GM12872 (cell line): ENCODE results near the gene PDGFC.

Experiments used
- CTCF ChIP-seq: IDR thresholded peaks from 3 replicates; pipeline ENCODE4 v1.5.1; 2011; ENCODE audit warnings: low read depth, mild to moderate bottlenecking, low read length, moderate library complexity; ENCODE audit not compliant: insufficient read depth

PDGFC gene

DNA sequence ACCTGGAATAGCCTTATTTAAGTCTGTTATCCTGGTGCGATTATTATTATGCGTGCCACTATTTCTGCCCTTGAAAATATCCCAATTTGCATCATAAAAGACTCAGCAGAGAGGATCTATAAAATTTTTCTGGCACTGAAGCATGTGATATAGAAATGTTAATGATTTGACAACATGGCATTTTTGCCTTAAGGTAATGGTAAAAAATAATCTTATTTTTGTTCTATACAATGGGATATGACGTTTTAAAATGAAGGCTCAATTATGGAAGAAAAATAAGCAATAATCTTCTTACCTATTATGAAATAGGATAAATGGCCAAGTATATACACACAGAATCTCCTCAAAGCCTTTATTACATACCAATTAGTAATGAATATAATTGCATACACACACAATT lies 113.5 kb downstream of the PDGFC start:
- no peak for TF ChIP-seq CTCF

DNA sequence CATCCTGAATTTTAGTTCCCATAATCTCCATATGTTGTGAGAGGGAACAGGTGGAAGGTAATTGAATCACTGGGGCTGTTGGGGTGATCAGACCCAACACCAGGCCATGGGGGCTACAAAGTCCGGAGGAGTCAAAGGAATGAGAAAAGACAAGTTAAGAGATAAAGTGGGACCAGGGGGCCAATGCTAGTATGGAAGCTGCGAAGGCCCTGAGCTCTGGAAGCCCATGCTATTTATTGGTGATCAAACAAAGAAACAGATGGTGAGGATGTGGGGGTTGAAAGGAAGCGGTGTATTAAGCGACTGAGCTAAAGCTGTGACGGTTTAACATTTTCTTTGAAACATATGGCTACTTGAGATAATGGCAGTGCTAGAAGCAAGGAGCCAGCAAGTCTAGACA lies 132.8 kb downstream of the PDGFC start:
- TF ChIP-seq CTCF, result no peak

- no peak for TF ChIP-seq CTCF
Measured at GRCh38 chr4:156837625-156838345, 133.8 kb downstream of the PDGFC start.

DNA sequence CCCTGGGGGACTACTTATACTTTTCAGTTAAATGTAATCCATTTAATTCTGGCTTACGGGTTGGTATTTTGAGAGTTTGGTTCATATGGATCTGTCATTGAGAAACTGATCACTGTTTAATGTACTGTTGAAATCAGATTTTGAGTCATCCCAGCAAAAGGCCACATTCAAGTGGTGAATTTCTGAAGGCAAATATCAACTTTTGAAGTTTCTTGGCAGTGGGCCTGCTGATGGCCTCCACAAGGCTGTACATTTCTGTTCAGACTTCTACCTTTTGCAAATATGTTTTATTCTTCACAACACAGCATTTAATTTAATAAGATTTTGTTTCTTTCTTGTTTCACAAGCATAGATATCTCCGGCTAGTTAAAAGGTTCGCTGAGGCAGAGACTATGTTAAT lies 138.7 kb downstream of the PDGFC start:
- no peak for TF ChIP-seq CTCF

DNA sequence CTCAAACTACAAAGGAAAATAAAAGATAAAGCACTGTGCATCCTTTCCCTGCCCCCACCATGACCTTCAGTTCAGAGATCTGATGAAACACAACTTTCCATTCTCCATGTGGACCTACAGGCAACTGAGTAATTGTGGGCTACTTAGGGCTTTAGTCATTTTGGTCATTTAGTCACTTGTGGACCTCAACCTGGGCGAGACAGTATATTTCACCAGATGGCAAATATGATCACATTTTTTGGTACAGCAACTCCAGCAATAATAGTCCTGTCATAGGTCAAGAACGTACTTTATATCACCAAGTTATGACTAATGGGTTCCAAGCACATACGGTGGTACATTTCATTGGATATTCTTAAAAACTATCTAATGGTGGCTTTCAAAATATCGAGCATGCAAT lies 141.2 kb downstream of the PDGFC start:
- TF ChIP-seq CTCF, result no peak

GRCh38 chr4:156829201-156829873 lies 142.3 kb downstream of the PDGFC start:
- TF ChIP-seq CTCF, result no peak

GRCh38 chr4:156827519-156827918 lies 144.1 kb downstream of the PDGFC start:
- no peak for TF ChIP-seq CTCF
